Peyer's patch (tissue), 4 donors: ENCODE measurements around the gene HPSE2. TPM values are rescaled to one million over a fixed set of nuclear protein-coding genes. Genes with fewer than 3 reads are reported as not detected.
"Not testable (repeated sequence)": the region's sequence is repeated elsewhere in the genome, so short reads cannot be mapped to it uniquely, and the experiment has no call there.

ENCODE experiments used
- DNase-seq, 3 donors: peaks; one replicate each; pipeline ENCODE4 v3.0.0-alpha.2; 2017 to 2019
- H3K27ac ChIP-seq, 4 donors: fragments of 200-600 bp; sonication (generic); one replicate each; pipeline ENCODE4 v1.5.1; 2016 to 2019
- H3K27me3 ChIP-seq, 2 donors: fragments of 200-600 bp; sonication (generic); one replicate each; pipeline ENCODE4 v1.5.1; 2019
- H3K36me3 ChIP-seq, 3 donors: fragments of 200-600 bp; sonication (generic); one replicate each; pipeline ENCODE4 v1.5.1; 2016 to 2019
- H3K4me1 ChIP-seq, 4 donors: fragments of 200-600 bp; sonication (generic); one replicate each; pipeline ENCODE4 v1.5.1; 2016 to 2019
- H3K4me3 ChIP-seq, 4 donors: fragments of 200-600 bp; sonication (generic); 1 replicate in 3 of 4; 2 replicates in 1 of 4; pipeline ENCODE4 v1.5.1; 2016 to 2019; ENCODE audit warnings: mild to moderate bottlenecking in 1 of 4
- H3K9me3 ChIP-seq, 4 donors: fragments of 200-600 bp; sonication (generic); one replicate each; pipeline ENCODE4 v1.5.1; 2016 to 2019; ENCODE audit warnings: mild to moderate bottlenecking in 1 of 4
- POLR2A ChIP-seq, 2 donors: fragments of 450-650 bp; IDR thresholded peaks; one replicate each; pipeline ENCODE4 v1.5.1; 2017; ENCODE audit warnings: antibody characterized with exemption in 2 of 2, mild to moderate bottlenecking in 2 of 2, moderate library complexity in 2 of 2
- total RNA-seq, 4 donors: library from RNA; depleted of rRNA; stranded (reverse); fragments of >200 nt; gene quantifications; one replicate each; pipeline ENCODE4 v1.1.0, GENCODE V29; 2016
- TF ChIP-seq, protein P1 (sequence below), 6 experiments: fragments of 450-650 bp in 4 of 6; fragments of 200-600 bp in 2 of 6; sonication (generic) in 1 of 6; IDR thresholded peaks; one replicate each; pipeline ENCODE4 v1.5.1; 2017 to 2019; ENCODE audit warnings: antibody characterized with exemption in 6 of 6, mild to moderate bottlenecking in 3 of 6, moderate library complexity in 1 of 6

Gene HPSE2
- total RNA-seq, 4 donors from 2014 or later, result 3.0 to 15.7 (median 7.4) TPM

DNA sequence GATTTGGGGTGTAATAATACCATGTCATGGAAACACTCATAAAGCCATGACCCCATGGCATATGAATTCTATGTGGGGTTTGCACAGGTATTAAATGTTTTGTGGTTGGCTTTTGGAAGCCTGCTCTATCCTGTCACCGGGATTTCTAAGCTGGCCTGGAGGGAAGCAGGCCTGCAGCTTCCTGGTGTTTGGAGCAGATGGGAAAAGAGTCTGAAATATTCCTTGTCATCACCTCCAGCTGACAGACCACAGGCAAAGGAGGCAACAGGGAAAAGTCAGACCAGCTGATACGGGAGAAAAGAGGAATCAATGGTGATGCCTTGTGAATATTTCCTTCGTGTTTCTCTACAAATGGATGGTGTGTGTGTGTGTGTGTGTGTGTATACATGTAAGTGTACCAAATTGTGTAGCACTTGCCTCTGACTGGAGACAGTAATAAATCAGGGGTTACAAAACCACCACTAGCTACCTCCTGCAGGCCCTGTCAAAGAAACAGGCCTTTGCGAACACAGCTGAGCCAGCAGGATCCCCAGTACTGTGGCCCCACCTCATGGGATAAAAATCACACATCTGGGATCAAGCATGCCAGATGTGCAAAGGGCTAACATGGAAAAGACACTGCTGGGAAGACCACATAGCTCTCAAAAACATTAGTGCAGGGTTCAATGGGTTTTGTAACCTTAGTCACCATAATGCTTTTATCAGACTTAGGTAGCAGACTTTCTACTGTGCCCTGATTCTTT lies 668.1 kb downstream of the HPSE2 start:
- Histone ChIP-seq H3K9me3 (no peaks in the 10 kb centered on the region), H3K4me1 (no peaks in the 10 kb centered on the region), H3K36me3 (no peaks in the 10 kb centered on the region), H3K4me3 (no peak overlapping the region), H3K27me3 (no peaks in the 10 kb centered on the region), H3K27ac (no peak overlapping the region)
- TF ChIP-seq POLR2A (IDR thresholded peaks at IDR 0.05), result no peak
- TF ChIP-seq, protein P1, sequence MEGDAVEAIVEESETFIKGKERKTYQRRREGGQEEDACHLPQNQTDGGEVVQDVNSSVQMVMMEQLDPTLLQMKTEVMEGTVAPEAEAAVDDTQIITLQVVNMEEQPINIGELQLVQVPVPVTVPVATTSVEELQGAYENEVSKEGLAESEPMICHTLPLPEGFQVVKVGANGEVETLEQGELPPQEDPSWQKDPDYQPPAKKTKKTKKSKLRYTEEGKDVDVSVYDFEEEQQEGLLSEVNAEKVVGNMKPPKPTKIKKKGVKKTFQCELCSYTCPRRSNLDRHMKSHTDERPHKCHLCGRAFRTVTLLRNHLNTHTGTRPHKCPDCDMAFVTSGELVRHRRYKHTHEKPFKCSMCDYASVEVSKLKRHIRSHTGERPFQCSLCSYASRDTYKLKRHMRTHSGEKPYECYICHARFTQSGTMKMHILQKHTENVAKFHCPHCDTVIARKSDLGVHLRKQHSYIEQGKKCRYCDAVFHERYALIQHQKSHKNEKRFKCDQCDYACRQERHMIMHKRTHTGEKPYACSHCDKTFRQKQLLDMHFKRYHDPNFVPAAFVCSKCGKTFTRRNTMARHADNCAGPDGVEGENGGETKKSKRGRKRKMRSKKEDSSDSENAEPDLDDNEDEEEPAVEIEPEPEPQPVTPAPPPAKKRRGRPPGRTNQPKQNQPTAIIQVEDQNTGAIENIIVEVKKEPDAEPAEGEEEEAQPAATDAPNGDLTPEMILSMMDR (IDR thresholded peaks at IDR 0.05), result no peak
- DNase-seq, result no peak

- TF ChIP-seq, protein P1 (IDR thresholded peaks at IDR 0.05), result no peak
- TF ChIP-seq POLR2A (IDR thresholded peaks at IDR 0.05), result no peak
- Histone ChIP-seq H3K36me3 (no peaks in the 10 kb centered on the region), H3K27ac (no peak overlapping the region), H3K9me3 (no peaks in the 10 kb centered on the region), H3K27me3 (no peaks in the 10 kb centered on the region), H3K4me3 (no peak overlapping the region), H3K4me1 (no peaks in the 10 kb centered on the region)
- DNase-seq, result no peak
Observed at GRCh38 chr10:98563811-98564210, 671.8 kb downstream of the HPSE2 start.

- no peaks in the 10 kb centered on the region for H3K4me1 ChIP-seq
- H3K27ac ChIP-seq, result no peak overlapping the region
- no peaks in the 10 kb centered on the region for H3K9me3 ChIP-seq
- TF ChIP-seq, protein P1 (IDR thresholded peaks at IDR 0.05), result no peak
- TF ChIP-seq POLR2A (IDR thresholded peaks at IDR 0.05), result no peak
- H3K4me3 ChIP-seq, result no peak overlapping the region
- H3K36me3 ChIP-seq, result no peaks in the 10 kb centered on the region
- no peaks in the 10 kb centered on the region for H3K27me3 ChIP-seq
- DNase-seq, result no peak
Observed at GRCh38 chr10:98560565-98560964, 675.1 kb downstream of the HPSE2 start.

GRCh38 chr10:98556061-98556460 lies 679.6 kb downstream of the HPSE2 start:
- Histone ChIP-seq H3K4me3 (no peak overlapping the region), H3K36me3 (no peaks in the 10 kb centered on the region), H3K4me1 (no peaks in the 10 kb centered on the region), H3K9me3 (no peaks in the 10 kb centered on the region), H3K27ac (no peak overlapping the region), H3K27me3 (no peaks in the 10 kb centered on the region)
- TF ChIP-seq, protein P1 (IDR thresholded peaks at IDR 0.05), result no peak
- TF ChIP-seq POLR2A (IDR thresholded peaks at IDR 0.05), result no peak
- no peak for DNase-seq

GRCh38 chr10:98555021-98555619 lies 680.5 kb downstream of the HPSE2 start:
- Histone ChIP-seq H3K27ac (no peak overlapping the region), H3K4me1 (no peaks in the 10 kb centered on the region), H3K9me3 (no peaks in the 10 kb centered on the region), H3K4me3 (no peak overlapping the region), H3K36me3 (no peaks in the 10 kb centered on the region), H3K27me3 (no peaks in the 10 kb centered on the region)
- DNase-seq, result no peak
- TF ChIP-seq, protein P1 (IDR thresholded peaks at IDR 0.05), result no peak
- TF ChIP-seq POLR2A (IDR thresholded peaks at IDR 0.05), result no peak

DNA sequence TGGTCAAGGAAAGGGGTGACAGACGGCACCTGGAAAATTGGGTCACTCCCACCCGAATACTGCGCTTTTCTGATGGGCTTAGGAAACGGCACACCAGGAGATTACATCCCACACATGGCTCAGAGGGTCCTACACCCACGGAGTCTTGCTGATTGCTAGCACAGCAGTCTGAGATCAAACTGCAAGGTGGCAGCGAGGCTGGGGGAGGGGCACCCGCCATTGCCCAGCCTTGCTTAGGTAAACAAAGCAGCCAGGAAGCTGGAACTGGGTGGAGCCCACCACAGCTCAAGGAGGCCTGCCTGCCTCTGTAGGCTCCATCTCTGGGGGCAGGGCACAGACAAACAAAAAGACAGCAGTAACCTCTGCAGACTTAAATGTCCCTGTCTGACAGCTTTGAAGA lies 694.1 kb downstream of the HPSE2 start:
- H3K4me1 ChIP-seq, H3K36me3 ChIP-seq, DNase-seq, H3K27me3 ChIP-seq, H3K4me3 ChIP-seq, H3K27ac ChIP-seq, H3K9me3 ChIP-seq: not testable (repeated sequence)
